HUES48 (cell line): ENCODE data around the gene NELFCD.

ENCODE experiments used
- H3K27ac ChIP-seq: one replicate; pipeline ENCODE4 v1.7.0; 2013; ENCODE audit warnings: low read depth, low read length, inconsistent platforms
- H3K27me3 ChIP-seq: 2 replicates; pipeline ENCODE4 v1.6.1; 2013; ENCODE audit warnings: mild to moderate bottlenecking, low read length; ENCODE audit not compliant: control insufficient read depth, insufficient read depth
- H3K36me3 ChIP-seq: 2 replicates; pipeline ENCODE4 v1.6.1; 2013; ENCODE audit warnings: low read length; ENCODE audit not compliant: control insufficient read depth, insufficient read depth
- H3K4me1 ChIP-seq: 2 replicates; pipeline ENCODE4 v1.6.1; 2013; ENCODE audit warnings: mild to moderate bottlenecking, low read length; ENCODE audit not compliant: control insufficient read depth, insufficient read depth
- H3K4me3 ChIP-seq: 2 replicates; pipeline ENCODE4 v1.5.1; 2013; ENCODE audit warnings: mild to moderate bottlenecking, low read depth, low read length
- H3K9ac ChIP-seq: 2 replicates; pipeline ENCODE4 v1.6.1; 2013; ENCODE audit warnings: mild to moderate bottlenecking, low read depth, low read length, moderate library complexity
- H3K9me3 ChIP-seq: 2 replicates; pipeline ENCODE4 v1.6.1; 2013; ENCODE audit warnings: low read length; ENCODE audit not compliant: control insufficient read depth, insufficient read depth

The NELFCD gene

DNA sequence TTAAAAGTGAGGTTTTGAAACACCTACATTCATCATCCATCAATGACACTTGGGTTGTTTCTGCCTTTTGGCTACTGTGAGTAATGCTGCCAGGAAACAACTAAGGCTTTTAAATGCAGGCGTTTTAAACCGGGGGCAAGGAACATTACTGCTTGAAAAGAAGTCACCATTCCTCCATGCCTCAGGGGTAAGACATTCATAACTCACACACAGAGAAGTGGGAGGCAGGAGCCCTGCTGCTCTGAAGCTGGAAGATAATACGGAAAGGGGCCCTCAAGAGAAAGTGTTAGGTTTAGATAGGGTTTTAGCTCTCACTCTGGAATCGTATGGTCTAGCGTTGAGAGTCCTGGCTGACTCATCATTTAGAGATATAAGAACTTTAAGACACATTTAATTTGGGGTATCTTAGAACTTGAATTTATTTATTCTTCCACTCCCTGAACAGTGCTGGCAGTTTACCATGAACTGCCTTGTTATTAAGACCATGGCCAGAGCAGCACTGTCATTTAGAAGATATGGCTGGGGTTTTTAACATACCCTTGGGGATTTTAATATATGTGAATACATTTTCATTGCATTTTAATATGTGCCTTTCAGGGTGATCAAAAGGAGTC, 40.0 kb downstream of the NELFCD start:
- Histone ChIP-seq H3K27ac (peak overlapping the region; percentile 19), H3K27me3 (peaks cover 2% of the 10 kb centered on the region; the same call in 1 of the 2 replicates), H3K4me1 (peaks cover 10% of the 10 kb centered on the region), H3K9me3 (no peaks in the 10 kb centered on the region), H3K36me3 (peaks cover 33% of the 10 kb centered on the region), H3K9ac (no peak overlapping the region), H3K4me3 (no peak overlapping the region)

DNA sequence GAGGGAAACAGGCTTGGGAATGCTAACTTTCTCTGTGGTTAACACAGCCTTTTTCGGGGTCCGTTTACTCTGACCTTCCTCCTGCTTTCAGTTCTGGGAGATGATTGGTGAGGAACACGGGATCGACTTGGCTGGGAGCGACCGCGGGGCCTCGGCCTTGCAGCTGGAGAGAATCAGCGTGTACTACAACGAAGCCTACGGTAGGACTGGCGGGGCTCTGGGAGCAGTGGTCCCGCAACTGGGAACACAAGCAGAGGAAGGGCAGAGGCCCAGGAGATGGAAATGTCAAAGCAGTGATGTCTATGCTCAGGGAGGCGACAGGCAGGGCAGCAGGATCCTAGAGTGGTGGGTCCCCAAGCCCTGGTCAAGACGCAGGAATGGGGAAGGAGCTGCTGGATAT, 41.7 kb downstream of the NELFCD start:
- Histone ChIP-seq H3K36me3 (peaks cover 50% of the 10 kb centered on the region), H3K9me3 (no peaks in the 10 kb centered on the region), H3K27ac (no peak overlapping the region), H3K27me3 (peaks cover 19% of the 10 kb centered on the region), H3K4me3 (no peak overlapping the region), H3K4me1 (peaks cover 10% of the 10 kb centered on the region), H3K9ac (no peak overlapping the region)

DNA sequence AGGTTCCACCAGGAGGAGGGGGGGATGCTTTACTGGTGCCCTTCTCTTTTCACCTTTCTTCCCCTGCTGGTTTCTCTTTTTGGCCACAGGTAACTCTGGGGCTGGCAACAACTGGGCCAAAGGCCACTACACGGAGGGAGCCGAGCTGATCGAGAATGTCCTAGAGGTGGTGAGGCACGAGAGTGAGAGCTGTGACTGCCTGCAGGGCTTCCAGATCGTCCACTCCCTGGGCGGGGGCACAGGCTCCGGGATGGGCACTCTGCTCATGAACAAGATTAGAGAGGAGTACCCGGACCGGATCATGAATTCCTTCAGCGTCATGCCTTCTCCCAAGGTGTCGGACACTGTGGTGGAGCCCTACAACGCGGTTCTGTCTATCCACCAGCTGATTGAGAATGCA, 42.6 kb downstream of the NELFCD start:
- H3K9ac ChIP-seq = no peak overlapping the region
- H3K4me1 ChIP-seq = peaks cover 10% of the 10 kb centered on the region
- H3K9me3 ChIP-seq = no peaks in the 10 kb centered on the region
- H3K4me3 ChIP-seq = no peak overlapping the region
- H3K27me3 ChIP-seq = peaks cover 28% of the 10 kb centered on the region
- peaks cover 58% of the 10 kb centered on the region for H3K36me3 ChIP-seq
- H3K27ac ChIP-seq = no peak overlapping the region

DNA sequence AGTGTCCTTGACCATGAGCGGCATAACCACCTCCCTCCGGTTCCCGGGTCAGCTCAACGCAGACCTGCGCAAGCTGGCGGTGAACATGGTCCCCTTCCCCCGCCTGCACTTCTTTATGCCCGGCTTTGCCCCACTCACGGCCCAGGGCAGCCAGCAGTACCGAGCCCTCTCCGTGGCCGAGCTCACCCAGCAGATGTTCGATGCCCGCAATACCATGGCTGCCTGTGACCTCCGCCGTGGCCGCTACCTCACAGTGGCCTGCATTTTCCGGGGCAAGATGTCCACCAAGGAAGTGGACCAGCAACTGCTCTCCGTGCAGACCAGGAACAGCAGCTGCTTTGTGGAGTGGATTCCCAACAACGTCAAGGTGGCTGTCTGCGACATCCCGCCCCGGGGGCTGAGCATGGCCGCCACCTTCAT, 43.1 kb downstream of the NELFCD start:
- no peak overlapping the region for H3K27ac ChIP-seq
- peaks cover 14% of the 10 kb centered on the region for H3K4me1 ChIP-seq
- H3K4me3 ChIP-seq = no peak overlapping the region
- peaks cover 63% of the 10 kb centered on the region for H3K36me3 ChIP-seq
- no peak overlapping the region for H3K9ac ChIP-seq
- peaks cover 32% of the 10 kb centered on the region for H3K27me3 ChIP-seq
- H3K9me3 ChIP-seq = no peaks in the 10 kb centered on the region

DNA sequence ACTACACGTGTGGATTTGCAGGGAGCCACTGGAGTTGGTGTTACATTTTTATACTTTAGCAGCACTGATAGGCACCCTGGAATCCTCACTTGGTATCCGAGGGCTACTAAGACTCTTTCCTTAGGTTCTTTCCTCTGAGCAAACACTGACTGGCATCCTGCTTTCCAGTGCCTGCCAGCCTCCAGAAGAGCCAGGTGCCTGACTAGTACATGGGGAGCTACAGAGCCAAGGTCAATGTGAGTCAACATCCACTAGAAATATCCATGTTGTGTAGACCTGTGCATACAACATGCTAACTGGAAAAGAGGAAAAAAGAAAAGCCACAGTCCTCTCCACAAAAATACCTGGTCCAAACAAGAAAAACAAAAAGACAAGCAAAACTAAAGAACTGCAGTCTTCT, 44.0 kb downstream of the NELFCD start:
- Histone ChIP-seq H3K9me3 (no peaks in the 10 kb centered on the region), H3K4me3 (no peak overlapping the region), H3K27me3 (peaks cover 42% of the 10 kb centered on the region), H3K36me3 (peaks cover 73% of the 10 kb centered on the region), H3K4me1 (peaks cover 17% of the 10 kb centered on the region), H3K9ac (no peak overlapping the region), H3K27ac (no peak overlapping the region)

GRCh38 chr20:59025511-59025910, 44.5 kb downstream of the NELFCD start:
- peaks cover 17% of the 10 kb centered on the region for H3K4me1 ChIP-seq
- no peak overlapping the region for H3K4me3 ChIP-seq
- H3K36me3 ChIP-seq = peaks cover 76% of the 10 kb centered on the region
- no peaks in the 10 kb centered on the region for H3K9me3 ChIP-seq
- H3K27ac ChIP-seq = no peak overlapping the region
- H3K9ac ChIP-seq = no peak overlapping the region
- peaks cover 46% of the 10 kb centered on the region for H3K27me3 ChIP-seq

DNA sequence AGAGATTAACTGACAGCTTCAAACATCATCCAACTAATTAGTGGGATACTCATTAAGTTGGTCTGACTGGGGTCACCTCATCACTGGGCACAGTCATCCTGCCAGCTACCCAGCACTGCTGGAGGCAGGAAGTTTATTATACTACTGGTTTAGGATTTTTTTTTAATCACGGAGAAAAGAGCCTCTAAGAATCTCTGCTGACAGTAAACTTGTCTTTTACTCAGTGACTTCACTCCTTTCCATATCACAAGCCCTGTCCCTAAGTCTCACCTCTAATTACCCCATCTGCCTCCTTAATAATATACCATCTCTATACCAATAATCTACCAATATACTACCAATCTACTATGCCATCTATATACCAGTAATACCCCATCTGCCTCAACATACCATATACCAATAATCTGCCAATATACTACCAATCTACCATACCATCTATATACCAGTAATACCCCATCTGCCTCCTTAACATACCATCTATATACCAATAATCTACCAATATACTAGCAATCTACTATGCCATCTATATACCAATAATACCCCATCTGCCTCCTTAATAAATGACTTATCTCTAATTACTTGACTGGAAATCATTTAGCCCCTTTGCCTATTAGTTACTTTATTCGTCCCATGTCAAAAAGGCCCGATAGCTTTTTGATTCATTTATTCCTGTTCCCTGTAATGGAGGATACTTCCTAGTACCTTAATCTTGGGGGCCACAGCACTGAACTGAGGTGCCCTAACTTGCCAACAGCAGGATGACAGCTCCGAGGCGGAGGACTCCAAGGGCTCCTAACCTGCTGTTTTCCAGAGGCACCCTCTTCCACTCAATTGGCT, 46.1 kb downstream of the NELFCD start:
- H3K27ac ChIP-seq = no peak overlapping the region
- H3K9me3 ChIP-seq = no peaks in the 10 kb centered on the region
- H3K4me1 ChIP-seq = peaks cover 18% of the 10 kb centered on the region
- H3K9ac ChIP-seq = no peak overlapping the region
- no peak overlapping the region for H3K4me3 ChIP-seq
- H3K27me3 ChIP-seq = peaks cover 61% of the 10 kb centered on the region
- peaks cover 76% of the 10 kb centered on the region for H3K36me3 ChIP-seq

DNA sequence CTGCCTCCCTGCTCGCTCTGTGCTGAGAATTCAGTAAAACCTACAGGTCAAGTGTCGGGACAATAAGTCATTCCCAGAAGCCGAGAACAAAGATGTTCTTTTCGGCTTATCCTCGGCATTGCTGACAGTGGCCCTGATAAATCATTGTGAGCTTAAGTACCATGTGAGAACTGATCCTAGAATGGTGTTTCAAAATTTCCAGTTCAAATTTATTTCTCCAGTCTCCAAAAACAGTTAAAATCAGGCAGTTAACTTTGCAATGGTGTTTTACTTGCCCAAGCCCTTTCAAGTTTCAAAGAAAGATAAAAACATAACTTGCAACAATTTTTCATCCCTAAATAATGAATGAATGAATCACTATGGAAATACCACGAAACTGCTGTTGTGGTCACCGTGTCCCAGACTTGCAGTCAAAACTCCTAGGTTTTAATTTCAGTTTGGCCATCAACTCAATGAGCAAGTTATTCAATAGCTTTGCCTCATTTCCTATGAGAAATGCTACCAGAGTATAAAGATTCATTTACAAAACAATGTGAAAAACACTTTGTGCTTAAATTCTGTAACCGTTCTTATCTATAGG, 46.8 kb downstream of the NELFCD start:
- H3K4me3 ChIP-seq = no peak overlapping the region
- H3K4me1 ChIP-seq = peaks cover 18% of the 10 kb centered on the region
- peaks cover 61% of the 10 kb centered on the region for H3K27me3 ChIP-seq
- no peaks in the 10 kb centered on the region for H3K9me3 ChIP-seq
- H3K27ac ChIP-seq = no peak overlapping the region
- H3K36me3 ChIP-seq = peaks cover 75% of the 10 kb centered on the region
- H3K9ac ChIP-seq = no peak overlapping the region

- no peak overlapping the region for H3K4me3 ChIP-seq
- peaks cover 69% of the 10 kb centered on the region for H3K36me3 ChIP-seq
- peak overlapping the region; percentile 15 for H3K27ac ChIP-seq
- no peak overlapping the region for H3K9ac ChIP-seq
- peaks cover 21% of the 10 kb centered on the region for H3K4me1 ChIP-seq
- no peaks in the 10 kb centered on the region for H3K9me3 ChIP-seq
- H3K27me3 ChIP-seq = peaks cover 61% of the 10 kb centered on the region
Measured at GRCh38 chr20:59028812-59029211, 47.8 kb downstream of the NELFCD start.

GRCh38 chr20:59030911-59031563, 50.0 kb downstream of the NELFCD start:
- Histone ChIP-seq H3K9ac (no peak overlapping the region), H3K36me3 (peaks cover 69% of the 10 kb centered on the region), H3K4me3 (peak overlapping the region; percentile 88), H3K4me1 (peaks cover 13% of the 10 kb centered on the region), H3K27me3 (peaks cover 58% of the 10 kb centered on the region), H3K9me3 (no peaks in the 10 kb centered on the region), H3K27ac (no peak overlapping the region)
